Ishikawa (cell line): ENCODE data around the gene WIPI1.

ENCODE experiments used
- MAX ChIP-seq: IDR thresholded peaks from 2 replicates; pipeline ENCODE4 v1.6.1; 2012
- TF ChIP-seq, protein P1 (sequence below): IDR thresholded peaks from 2 replicates; pipeline ENCODE4 v1.6.1; 2012; ENCODE audit warnings: low read depth, mild to moderate bottlenecking

GRCh38 chr17:68460146-68460545 lies 2.9 kb upstream of the WIPI1 start:
- no peak for TF ChIP-seq MAX
- TF ChIP-seq, protein P1, sequence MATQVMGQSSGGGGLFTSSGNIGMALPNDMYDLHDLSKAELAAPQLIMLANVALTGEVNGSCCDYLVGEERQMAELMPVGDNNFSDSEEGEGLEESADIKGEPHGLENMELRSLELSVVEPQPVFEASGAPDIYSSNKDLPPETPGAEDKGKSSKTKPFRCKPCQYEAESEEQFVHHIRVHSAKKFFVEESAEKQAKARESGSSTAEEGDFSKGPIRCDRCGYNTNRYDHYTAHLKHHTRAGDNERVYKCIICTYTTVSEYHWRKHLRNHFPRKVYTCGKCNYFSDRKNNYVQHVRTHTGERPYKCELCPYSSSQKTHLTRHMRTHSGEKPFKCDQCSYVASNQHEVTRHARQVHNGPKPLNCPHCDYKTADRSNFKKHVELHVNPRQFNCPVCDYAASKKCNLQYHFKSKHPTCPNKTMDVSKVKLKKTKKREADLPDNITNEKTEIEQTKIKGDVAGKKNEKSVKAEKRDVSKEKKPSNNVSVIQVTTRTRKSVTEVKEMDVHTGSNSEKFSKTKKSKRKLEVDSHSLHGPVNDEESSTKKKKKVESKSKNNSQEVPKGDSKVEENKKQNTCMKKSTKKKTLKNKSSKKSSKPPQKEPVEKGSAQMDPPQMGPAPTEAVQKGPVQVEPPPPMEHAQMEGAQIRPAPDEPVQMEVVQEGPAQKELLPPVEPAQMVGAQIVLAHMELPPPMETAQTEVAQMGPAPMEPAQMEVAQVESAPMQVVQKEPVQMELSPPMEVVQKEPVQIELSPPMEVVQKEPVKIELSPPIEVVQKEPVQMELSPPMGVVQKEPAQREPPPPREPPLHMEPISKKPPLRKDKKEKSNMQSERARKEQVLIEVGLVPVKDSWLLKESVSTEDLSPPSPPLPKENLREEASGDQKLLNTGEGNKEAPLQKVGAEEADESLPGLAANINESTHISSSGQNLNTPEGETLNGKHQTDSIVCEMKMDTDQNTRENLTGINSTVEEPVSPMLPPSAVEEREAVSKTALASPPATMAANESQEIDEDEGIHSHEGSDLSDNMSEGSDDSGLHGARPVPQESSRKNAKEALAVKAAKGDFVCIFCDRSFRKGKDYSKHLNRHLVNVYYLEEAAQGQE, result no peak
